ENCODE measurements around the gene HTT. TPM values are rescaled to one million over a fixed set of nuclear protein-coding genes. Genes with fewer than 3 reads are reported as not detected.

The HTT gene
- total RNA-seq, 1 experiment from 2014 or later, result 64.4 TPM

DNA sequence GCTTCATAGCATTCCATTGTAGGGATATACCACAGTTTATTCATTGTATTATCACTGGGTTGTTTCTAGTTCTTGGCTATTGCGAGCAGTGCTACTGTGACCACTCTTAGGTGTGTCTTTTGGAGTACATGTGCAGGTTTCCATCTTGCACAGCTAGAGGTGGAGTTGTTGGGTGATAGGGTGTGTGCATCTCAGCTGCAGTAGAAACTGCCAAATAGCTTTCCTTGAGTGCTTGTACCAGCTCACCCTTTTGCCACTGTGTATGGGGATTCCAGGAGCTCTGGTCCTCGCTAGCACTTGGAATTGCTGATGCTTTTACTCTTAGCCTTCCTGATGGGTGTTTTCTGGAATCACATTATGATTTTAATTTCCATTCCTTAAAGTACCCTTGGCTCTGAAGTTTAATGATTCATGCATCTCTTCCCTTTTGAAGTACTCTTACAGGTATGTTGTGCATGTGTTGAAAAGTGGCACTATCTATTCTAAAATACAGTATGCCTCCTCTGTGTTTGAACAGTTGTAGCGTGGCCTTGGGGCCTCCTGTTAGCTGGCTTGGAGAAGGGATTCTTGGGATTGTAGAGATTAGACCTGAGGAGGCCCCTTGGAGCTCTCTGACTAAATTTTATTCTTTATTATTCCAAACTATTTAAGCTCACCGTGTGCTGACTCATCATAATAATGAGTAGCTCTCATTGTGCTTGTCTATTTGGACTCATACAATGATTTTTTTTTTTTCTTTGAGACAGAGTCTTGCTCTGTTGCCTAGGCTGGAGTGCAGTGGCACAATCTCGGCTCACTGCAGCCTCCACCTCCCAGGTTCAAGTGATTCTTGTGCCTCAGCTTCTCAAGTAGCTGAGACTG, 38.4 kb downstream of the HTT start:
- no peak overlapping the region for H3K56ac ChIP-seq (ENCODE audit: insufficient read length, low read depth, low read length)
- H3K4me3 Mint-ChIP-seq, result no peak overlapping the region
- H4K5ac ChIP-seq (ENCODE audit: insufficient read length, low read depth, low read length), result no peak overlapping the region
- peaks cover 68 to 94% (median 94%) of the 10 kb centered on the region in 3 experiments for H3K36me3 Mint-ChIP-seq (ENCODE audit: insufficient read depth in 1 of 3, low read depth in 3 of 3)
- no peak overlapping the region for H3K4ac ChIP-seq (ENCODE audit: low read depth, low read length)
- no peak overlapping the region for H2BK15ac ChIP-seq (ENCODE audit: low read depth, low read length)
- H4K91ac ChIP-seq (ENCODE audit: insufficient read length, low read depth, low read length), result no peak overlapping the region
- H4K20me1 ChIP-seq (ENCODE audit: control insufficient read depth, insufficient read depth, insufficient read length), result no peaks in the 10 kb centered on the region
- H4K8ac ChIP-seq (replicated peaks; ENCODE audit: insufficient read length, low read depth, low read length), result no peak overlapping the region
- no peak overlapping the region for H2BK20ac ChIP-seq (ENCODE audit: low read depth, low read length, poor library complexity, severe bottlenecking)
- H3K4me1 ChIP-seq (ENCODE audit: insufficient read depth, low read length), result 0 out of 2 replicates have a peak, but pooled peaks cover 3% of the 10 kb centered on the region
- no peak for DNase-seq
- H2AK5ac ChIP-seq (ENCODE audit: insufficient read length, low read length), result no peak overlapping the region
- no peaks in the 10 kb centered on the region for H3K9me3 ChIP-seq (ENCODE audit: control insufficient read depth, low read depth, low read length)
- H2BK120ac ChIP-seq (ENCODE audit: low read depth, low read length, poor library complexity, severe bottlenecking), result no peak overlapping the region
- no CpG with 5 or more reads among the region's 5 CpGs for WGBS (ENCODE audit: extremely low coverage, insufficient read length, low lambda C conversion rate)
- peaks cover 9 to 10% of the 10 kb centered on the region in 2 experiments for H3K4me1 Mint-ChIP-seq
- no peak overlapping the region for H2BK12ac ChIP-seq (ENCODE audit: insufficient read length, low read depth, low read length)
- no peak overlapping the region for H3K9ac ChIP-seq (ENCODE audit: extremely low read depth, insufficient read length, low read length)
- H3K79me2 ChIP-seq (ENCODE audit: insufficient read depth, low read length), result no peaks in the 10 kb centered on the region; the same call in 1 of the 2 replicates
- no peak overlapping the region for H2BK5ac ChIP-seq (ENCODE audit: insufficient read length, low read length)
- no peak overlapping the region for H3K18ac ChIP-seq (ENCODE audit: insufficient read length, low read depth, low read length)
- H3K23me2 ChIP-seq (ENCODE audit: insufficient read length, low read depth, low read length, poor library complexity, severe bottlenecking), result no peaks in the 10 kb centered on the region
- no peaks in the 10 kb centered on the region; the same call in 1 of the 2 replicates for H3K27me3 ChIP-seq (ENCODE audit: insufficient read depth, low read length)
- TF ChIP-seq, protein P1, sequence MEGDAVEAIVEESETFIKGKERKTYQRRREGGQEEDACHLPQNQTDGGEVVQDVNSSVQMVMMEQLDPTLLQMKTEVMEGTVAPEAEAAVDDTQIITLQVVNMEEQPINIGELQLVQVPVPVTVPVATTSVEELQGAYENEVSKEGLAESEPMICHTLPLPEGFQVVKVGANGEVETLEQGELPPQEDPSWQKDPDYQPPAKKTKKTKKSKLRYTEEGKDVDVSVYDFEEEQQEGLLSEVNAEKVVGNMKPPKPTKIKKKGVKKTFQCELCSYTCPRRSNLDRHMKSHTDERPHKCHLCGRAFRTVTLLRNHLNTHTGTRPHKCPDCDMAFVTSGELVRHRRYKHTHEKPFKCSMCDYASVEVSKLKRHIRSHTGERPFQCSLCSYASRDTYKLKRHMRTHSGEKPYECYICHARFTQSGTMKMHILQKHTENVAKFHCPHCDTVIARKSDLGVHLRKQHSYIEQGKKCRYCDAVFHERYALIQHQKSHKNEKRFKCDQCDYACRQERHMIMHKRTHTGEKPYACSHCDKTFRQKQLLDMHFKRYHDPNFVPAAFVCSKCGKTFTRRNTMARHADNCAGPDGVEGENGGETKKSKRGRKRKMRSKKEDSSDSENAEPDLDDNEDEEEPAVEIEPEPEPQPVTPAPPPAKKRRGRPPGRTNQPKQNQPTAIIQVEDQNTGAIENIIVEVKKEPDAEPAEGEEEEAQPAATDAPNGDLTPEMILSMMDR (conservative IDR thresholded peaks at IDR 0.05), result no peak
- no peak overlapping the region for H3K27ac ChIP-seq (ENCODE audit: insufficient read length, low read depth, low read length)
- H3K27ac Mint-ChIP-seq, result no peak overlapping the region
- no peak overlapping the region for H3K4me2 ChIP-seq (ENCODE audit: insufficient read depth, insufficient read length, low read length)
- no peaks in the 10 kb centered on the region for H3K79me1 ChIP-seq (ENCODE audit: insufficient read depth, low read depth, low read length, poor library complexity, severe bottlenecking)
- no peak overlapping the region for H3K23ac ChIP-seq (ENCODE audit: insufficient read length, low read depth, low read length)
- no peak overlapping the region for H3K14ac ChIP-seq (ENCODE audit: insufficient read depth, low read length)
- H3K9me3 Mint-ChIP-seq, result peaks cover 3% of the 10 kb centered on the region in 2 experiments; a peak in 2 of 5 replicates
- H2AFZ ChIP-seq (ENCODE audit: low read length), result no peak overlapping the region
- no peak overlapping the region for H3T11ph ChIP-seq (ENCODE audit: low read length)
- H3K27me3 Mint-ChIP-seq (ENCODE audit: low read depth), result no peaks in the 10 kb centered on the region
